Esophagus muscularis mucosa (tissue), 4 donors: ENCODE data around the gene CDH5. TPM values are rescaled to one million over a fixed set of nuclear protein-coding genes. Genes with fewer than 3 reads are reported as not detected.

Source experiments
- total RNA-seq, 4 donors: library from RNA; depleted of rRNA; stranded (reverse); fragments of >200 nt; gene quantifications; one replicate each; pipeline versions ENCODE4 v1.1.0 to v1.2.1, GENCODE V29; 2016

Gene CDH5
- total RNA-seq, 4 donors from 2014 or later: 19.5 to 63.1 (median 50.6) TPM

Other genes with a start within 250 kb of the CDH5 start
- gene BEAN1, start 60.6 kb downstream of the CDH5 start, total RNA-seq: under 1 TPM in 2 of 4 donors, not detected in 2; 0.23 to 0.50 TPM
- 10 to 100 TPM; 26.3 to 35.2 (median 30.0) TPM for gene TK2, start 183.4 kb downstream of the CDH5 start, total RNA-seq
- 10 to 100 TPM; 18.1 to 28.2 (median 24.2) TPM for gene CKLF, start 185.9 kb downstream of the CDH5 start, total RNA-seq
- 1 to 10 TPM in 3 of 4 donors, not detected in 1; 1.4 to 2.0 (median 1.7) TPM for gene CMTM1, start 199.7 kb downstream of the CDH5 start, total RNA-seq
- 1 to 10 TPM in 1 of 4 donors, not detected in 3; 1.8 TPM for gene CMTM2, start 212.8 kb downstream of the CDH5 start, total RNA-seq
- gene CMTM3, start 238.0 kb downstream of the CDH5 start, total RNA-seq: 10 to 100 TPM; 13.7 to 24.5 (median 17.3) TPM